Right lobe of liver (tissue), 6 donors: ENCODE measurements around the gene CIB4. TPM values are rescaled to one million over a fixed set of nuclear protein-coding genes. Genes with fewer than 3 reads are reported as not detected.

Experiments
- ATAC-seq, 4 donors: fragments of 200-7000 bp; cut with Tn5 transposase; one replicate each; pipeline ENCODE4 v1.9.1; 2020; ENCODE audit warnings: mild to moderate bottlenecking in 4 of 4, moderate library complexity in 4 of 4
- DNase-seq, 3 donors: peaks; one replicate each; pipeline ENCODE4 v3.0.0-alpha.2; 2020
- H3K27ac ChIP-seq, 3 donors: fragments of 200-600 bp; one replicate each; pipeline ENCODE4 v1.8.0; 2022
- H3K27me3 ChIP-seq, 2 donors: fragments of 200-600 bp; one replicate each; pipeline ENCODE4 v1.8.0; 2022
- H3K36me3 ChIP-seq, 4 donors: fragments of 200-600 bp; sonication (generic) in 1 of 4; one replicate each; pipeline versions ENCODE4 v1.5.1 to v1.8.0; 2017 to 2022; ENCODE audit warnings: control low read depth in 1 of 4
- H3K4me1 ChIP-seq, 4 donors: fragments of 200-600 bp; sonication (generic) in 1 of 4; one replicate each; pipeline versions ENCODE4 v1.5.1 to v1.8.0; 2017 to 2022; ENCODE audit warnings: control low read depth in 1 of 4
- H3K4me3 ChIP-seq, 3 donors: fragments of 200-600 bp; one replicate each; pipeline ENCODE4 v1.8.0; 2022
- H3K9me3 ChIP-seq, 4 donors: fragments of 200-600 bp; sonication (generic) in 1 of 4; one replicate each; pipeline versions ENCODE4 v1.5.1 to v1.8.0; 2017 to 2022; ENCODE audit warnings: control low read depth in 1 of 4
- CTCF ChIP-seq, 4 donors: fragments of 200-600 bp in 3 of 4; fragments of 450-650 bp in 1 of 4; IDR thresholded peaks; one replicate each; pipeline versions ENCODE4 v1.5.1 to v1.8.0; 2016 to 2022; ENCODE audit warnings: antibody characterized with exemption in 4 of 4, mild to moderate bottlenecking in 2 of 4
- POLR2A ChIP-seq: fragments of 450-650 bp; IDR thresholded peaks from one replicate; pipeline ENCODE4 v1.6.1; 2017; ENCODE audit warnings: antibody characterized with exemption, mild to moderate bottlenecking
- WGBS: methylation state at CpG from one replicate; pipeline ENCODE4 v1.1.6; 2018; ENCODE audit warnings: low coverage, low lambda C conversion rate; ENCODE audit not compliant: insufficient coverage; ENCODE audit errors: missing lambda C conversion rate; 5-methylcytosine and 5-hydroxymethylcytosine counted together
- intact Hi-C, 2 donors: fragments of 100-400 bp; cut with DNase I; formaldehyde crosslinking; loops; one replicate each; pipeline versions ENCODE4 v1.11.2 to v1.14.1; 2022
- total RNA-seq, 6 experiments: library from RNA; depleted of rRNA in 2 of 6; stranded (reverse); fragments of >200 nt in 2 of 6; fragmentation: NEBNext Ultra II Directional in 3 of 6; extraction: Animal tissue kit (Norgen Biotek cat#: 25700) in 3 of 6; gene quantifications; one replicate each; pipeline versions ENCODE4 v1.1.0 to v1.2.4, GENCODE V29; 2016 to 2023
- donor health status: DM: no; HTN: yes; CAD: no.
- donor health status: DM: no; HTN: no; CAD: no.
- donor health status: DM: no; HTN: no; CAD: no.
- donor health status: DM: no; HTN: yes; CAD: no.
- donor health status: DM: no; HTN: yes; CAD: no.

The CIB4 gene
- total RNA-seq, 6 experiments from 2014 or later = not detected

DNA sequence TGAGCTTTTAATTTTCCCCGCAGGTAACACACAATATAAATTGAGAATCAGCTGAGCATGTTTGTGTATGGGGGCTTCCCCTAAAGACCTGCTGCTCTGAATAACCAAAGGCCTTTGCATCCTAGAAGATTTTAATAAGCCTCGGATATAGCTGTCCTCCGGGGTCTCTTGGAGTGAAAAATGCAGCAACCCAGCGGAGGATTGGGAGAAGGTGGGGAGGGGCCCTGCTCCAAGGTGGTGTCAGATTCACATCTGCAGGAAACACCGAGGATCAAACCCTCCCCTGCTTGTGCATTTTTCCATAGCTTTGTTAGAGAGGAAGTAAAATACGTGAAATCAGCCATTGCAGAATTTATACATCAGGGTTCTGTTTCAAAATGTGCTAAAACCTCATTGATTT lies 100.2 kb downstream of the CIB4 start:
- intact Hi-C loops = no loop called here
- peak in 1 of 3 donors; percentile 3 for DNase-seq

DNA sequence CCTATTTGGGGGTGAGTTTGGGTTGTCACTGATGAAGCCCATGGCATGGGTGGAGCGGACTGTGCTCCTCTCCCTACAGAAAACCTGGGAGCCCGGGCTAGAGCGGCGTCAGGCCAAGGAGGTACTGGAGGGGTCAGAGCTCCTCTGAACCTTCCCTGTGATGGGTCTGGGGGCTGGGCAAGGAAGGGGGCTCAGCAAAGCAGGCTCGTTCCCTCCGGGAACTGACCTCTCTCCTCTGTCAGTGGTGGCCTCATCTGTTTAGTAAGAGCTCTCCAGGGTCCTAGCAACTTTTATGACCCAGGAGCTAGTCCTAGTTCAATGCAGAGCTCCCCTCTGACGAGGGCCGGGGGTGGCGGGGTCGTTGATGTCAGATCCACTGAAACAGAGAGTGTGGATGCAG lies 100.9 kb downstream of the CIB4 start:
- H3K4me3 ChIP-seq = no peak overlapping the region
- WGBS = 67% methylated on average over 6 of the region's 10 CpGs
- no peaks in the 10 kb centered on the region for H3K9me3 ChIP-seq
- no peaks in the 10 kb centered on the region for H3K4me1 ChIP-seq
- intact Hi-C loops = no loop called here
- H3K36me3 ChIP-seq = no peaks in the 10 kb centered on the region
- TF ChIP-seq CTCF (IDR thresholded peaks at IDR 0.05) (no peak), POLR2A (no peak)
- H3K27me3 ChIP-seq = no peaks in the 10 kb centered on the region
- ATAC-seq = no peak
- DNase-seq = peak in 1 of 3 donors; percentile 9
- no peak overlapping the region for H3K27ac ChIP-seq

More for the DNA sequence above, 100.2 kb downstream of the CIB4 start:
- Histone ChIP-seq H3K9me3 (no peaks in the 10 kb centered on the region), H3K4me1 (no peaks in the 10 kb centered on the region), H3K27ac (no peak overlapping the region), H3K36me3 (no peaks in the 10 kb centered on the region), H3K4me3 (no peak overlapping the region), H3K27me3 (no peaks in the 10 kb centered on the region)
- 31% methylated on average over 6 of the region's 6 CpGs for WGBS
- TF ChIP-seq CTCF (IDR thresholded peaks at IDR 0.05) (no peak), POLR2A (no peak)
- ATAC-seq = no peak

DNA sequence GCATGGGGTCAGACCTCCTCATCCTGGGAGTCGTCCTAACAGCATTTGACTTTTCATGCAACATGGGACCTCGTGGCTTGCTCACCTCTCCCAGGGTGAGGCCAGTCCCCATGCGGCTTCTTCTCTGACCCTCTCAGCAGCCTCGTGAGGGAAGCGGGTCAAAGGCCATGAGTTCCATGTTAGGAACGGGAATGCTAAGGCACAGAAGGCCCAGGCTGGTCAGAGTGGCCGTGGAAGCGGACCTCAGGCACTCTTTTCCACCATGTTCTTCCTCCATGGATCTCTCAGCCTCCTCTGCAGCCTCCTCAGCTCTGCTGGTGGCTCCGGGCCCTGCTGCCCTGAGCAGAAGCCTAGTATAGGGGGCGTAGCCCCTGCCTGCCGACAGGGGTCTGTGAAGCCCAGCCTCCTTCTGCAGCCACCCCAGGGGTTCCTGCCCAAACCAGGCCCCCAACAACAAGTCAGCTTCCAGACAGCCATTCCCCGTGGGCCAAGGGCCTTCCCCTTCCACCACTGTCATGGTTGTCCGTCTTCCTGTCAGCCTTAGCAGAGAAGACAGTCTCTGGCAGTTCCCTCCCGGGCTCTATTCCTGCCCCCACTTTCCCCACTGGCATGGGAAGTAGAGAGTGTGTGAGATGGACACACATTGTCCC lies 103.2 kb downstream of the CIB4 start:
- no peak overlapping the region for H3K27ac ChIP-seq
- H3K36me3 ChIP-seq = no peaks in the 10 kb centered on the region
- intact Hi-C loops = no loop called here
- 68% methylated on average over 7 of the region's 14 CpGs for whole genome bisulfite sequencing
- no peaks in the 10 kb centered on the region for H3K9me3 ChIP-seq
- DNase-seq = peak in 1 of 3 donors; percentile 11
- no peak for ATAC-seq
- no peaks in the 10 kb centered on the region for H3K27me3 ChIP-seq
- H3K4me1 ChIP-seq = no peaks in the 10 kb centered on the region
- TF ChIP-seq POLR2A (no peak), CTCF (IDR thresholded peaks at IDR 0.05) (no peak)
- H3K4me3 ChIP-seq = no peak overlapping the region

DNA sequence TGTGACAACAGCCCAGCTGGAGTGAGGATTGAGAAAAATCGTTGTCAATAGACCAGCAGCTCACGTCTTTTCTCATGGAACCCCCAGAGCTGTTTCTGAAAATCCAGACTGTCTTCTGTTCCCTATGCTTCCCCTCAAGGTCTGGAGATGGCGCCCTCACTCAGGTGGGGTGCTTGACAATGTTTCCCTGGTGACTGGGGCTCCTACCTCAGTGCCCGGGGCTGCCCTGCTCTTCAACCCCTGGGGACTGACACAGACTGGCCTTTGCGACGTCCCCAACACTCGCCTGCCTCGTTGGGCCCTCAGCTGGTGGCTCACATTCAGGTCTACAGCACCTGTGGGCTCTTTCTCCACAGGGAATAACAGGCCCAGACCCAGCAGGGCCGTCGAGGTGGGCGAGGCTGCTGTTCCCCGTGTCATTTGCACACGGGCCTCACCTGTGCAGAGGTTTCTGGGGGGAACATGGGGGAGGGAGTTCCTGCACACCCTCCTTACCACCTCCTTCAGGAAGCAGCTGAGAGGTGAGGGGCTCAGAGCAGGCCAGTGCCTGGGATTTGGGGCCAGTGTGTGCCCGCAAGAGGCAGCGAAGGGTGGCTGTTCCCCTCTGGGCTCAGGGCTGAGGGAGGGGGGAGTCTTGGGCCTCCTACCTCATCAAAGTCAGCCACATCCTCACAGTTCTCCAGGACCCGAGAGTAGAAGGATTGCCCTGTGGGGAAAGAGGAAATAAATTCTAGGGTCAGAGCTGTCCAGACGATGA lies 103.9 kb downstream of the CIB4 start:
- WGBS = 51% methylated on average over 3 of the region's 17 CpGs
- Histone ChIP-seq H3K27me3 (no peaks in the 10 kb centered on the region), H3K4me1 (no peaks in the 10 kb centered on the region), H3K4me3 (no peak overlapping the region), H3K36me3 (no peaks in the 10 kb centered on the region), H3K27ac (no peak overlapping the region), H3K9me3 (no peaks in the 10 kb centered on the region)
- ATAC-seq = no peak
- TF ChIP-seq CTCF (IDR thresholded peaks at IDR 0.05) (no peak), POLR2A (no peak)
- DNase-seq = peak in 1 of 3 donors; percentile 5
- intact Hi-C loops = no loop called here
